ENCODE results near the gene ZNF358.

- no peak for TF ChIP-seq POLR2AphosphoS5 (IDR thresholded peaks at IDR 0.05; ENCODE audit: low read depth, low read length)
- peak; percentile 42 to 83; a peak in 2 of 4 replicates for TF ChIP-seq REST (IDR thresholded peaks at IDR 0.05; ENCODE audit: insufficient read depth in 1 of 2, low read depth in 2 of 2, low read length in 2 of 2)
Measured at GRCh38 chr19:7505682-7506384, 10.1 kb upstream of the ZNF358 start.

Data from PFSK-1 (cell line).